Neural cell (in vitro differentiated cells): ENCODE results near the gene CKAP2. TPM values are rescaled to one million over a fixed set of nuclear protein-coding genes. Genes with fewer than 3 reads are reported as not detected.

Experiments
- H2AFZ ChIP-seq: fragments of 200-600, 300-800 bp; sonication (generic), shearing (Covaris generic); 2 replicates; pipeline ENCODE4 v1.6.0; 2014; ENCODE audit warnings: low read depth, mild to moderate bottlenecking, antibody characterized with exemption, low read length, moderate library complexity
- H3F3A ChIP-seq: fragments of 200-600 bp; shearing (Covaris generic); 2 replicates; pipeline ENCODE4 v1.6.1; 2016; ENCODE audit warnings: mild to moderate bottlenecking, moderate library complexity, mixed read lengths, antibody characterized with exemption, low read length; ENCODE audit not compliant: insufficient read depth, poor library complexity, severe bottlenecking
- H3K27ac ChIP-seq: fragments of 200-600, 300-800 bp; sonication (generic), shearing (Covaris generic); 2 replicates; pipeline ENCODE4 v1.5.1; 2014; ENCODE audit warnings: mild to moderate bottlenecking, low read length, moderate library complexity
- H3K27me3 ChIP-seq: fragments of 300-800, 200-600 bp; sonication (generic), shearing (Covaris generic); 2 replicates; pipeline ENCODE4 v1.6.0; 2014; ENCODE audit warnings: mild to moderate bottlenecking, low read depth, low read length, moderate library complexity; ENCODE audit not compliant: insufficient read depth
- H3K36me3 ChIP-seq: fragments of 300-800, 200-600 bp; sonication (generic), shearing (Covaris generic); 2 replicates; pipeline ENCODE4 v1.5.1; 2014; ENCODE audit warnings: mild to moderate bottlenecking, antibody characterized with exemption, low read length, moderate library complexity; ENCODE audit not compliant: insufficient read depth
- H3K4me2 ChIP-seq: fragments of 300-800, 200-600 bp; sonication (generic), shearing (Covaris generic); 2 replicates; pipeline ENCODE4 v1.6.0; 2014; ENCODE audit warnings: mild to moderate bottlenecking, low read length
- H3K4me3 ChIP-seq: fragments of 300-800, 200-600 bp; sonication (generic), shearing (Covaris generic); 2 replicates; pipeline ENCODE4 v1.5.1; 2014; ENCODE audit warnings: mild to moderate bottlenecking, low read length, moderate library complexity
- H3K79me2 ChIP-seq: fragments of 200-600 bp; shearing (Covaris generic); replicated peaks from 2 replicates; pipeline ENCODE4 v1.6.0; 2014; ENCODE audit warnings: mild to moderate bottlenecking, low read length, moderate library complexity; ENCODE audit not compliant: insufficient read depth
- H3K9ac ChIP-seq: fragments of 300-800, 200-600 bp; sonication (generic), shearing (Covaris generic); 2 replicates; pipeline ENCODE4 v1.6.1; 2016; ENCODE audit warnings: mild to moderate bottlenecking, low read length, mixed read lengths
- H3K9me2 ChIP-seq: fragments of 200-600 bp; shearing (Covaris generic); 2 replicates; pipeline ENCODE4 v1.6.1; 2016; ENCODE audit warnings: mild to moderate bottlenecking, low read length, mixed read lengths; ENCODE audit not compliant: insufficient read depth
- H3K9me3 ChIP-seq: fragments of 200-600, 300-800 bp; sonication (generic), shearing (Covaris generic); 2 replicates; pipeline ENCODE4 v1.6.1; 2016; ENCODE audit warnings: mild to moderate bottlenecking, mixed run types, low read length, moderate library complexity, mixed read lengths
- H4K20me1 ChIP-seq: fragments of 200-600 bp; shearing (Covaris generic); 2 replicates; pipeline ENCODE4 v1.6.1; 2016; ENCODE audit warnings: mild to moderate bottlenecking, mixed run types; ENCODE audit not compliant: insufficient read depth
- CTCF ChIP-seq: fragments of 450-650 bp; IDR thresholded peaks from 2 replicates; pipeline ENCODE4 v1.5.1; 2014; ENCODE audit warnings: antibody characterized with exemption, mild to moderate bottlenecking, moderate library complexity; ENCODE audit not compliant: poor library complexity, severe bottlenecking
- EP300 ChIP-seq: fragments of 450-650 bp; conservative IDR thresholded peaks from 2 replicates; pipeline ENCODE4 v1.6.1; 2014; ENCODE audit warnings: antibody characterized with exemption, mild to moderate bottlenecking, moderate library complexity; ENCODE audit not compliant: poor library complexity, severe bottlenecking
- EZH2 ChIP-seq: fragments of 200-600, 300-800 bp; shearing (Covaris generic), sonication (generic); IDR thresholded peaks from 2 replicates; pipeline ENCODE4 v1.6.1; 2014; ENCODE audit warnings: antibody characterized with exemption, low read length, borderline replicate concordance, mild to moderate bottlenecking; ENCODE audit not compliant: insufficient read depth, poor library complexity, severe bottlenecking
- MXI1 ChIP-seq: fragments of 450-650 bp; conservative IDR thresholded peaks from 2 replicates; pipeline ENCODE4 v1.6.1; 2014; ENCODE audit warnings: antibody characterized with exemption, mild to moderate bottlenecking; ENCODE audit not compliant: poor library complexity, severe bottlenecking
- POLR2AphosphoS5 ChIP-seq: IDR thresholded peaks from 2 replicates; pipeline ENCODE4 v1.6.1; 2012
- RAD21 ChIP-seq: fragments of 450-650 bp; conservative IDR thresholded peaks from 2 replicates; pipeline ENCODE4 v1.6.1; 2014; ENCODE audit warnings: antibody characterized with exemption, mild to moderate bottlenecking, moderate library complexity
- REST ChIP-seq: IDR thresholded peaks from 2 replicates; pipeline ENCODE4 v1.6.1; 2012; ENCODE audit warnings: borderline replicate concordance
- SMC3 ChIP-seq: fragments of 450-650 bp; conservative IDR thresholded peaks from 2 replicates; pipeline ENCODE4 v1.6.1; 2014; ENCODE audit warnings: antibody characterized with exemption, mild to moderate bottlenecking, moderate library complexity; ENCODE audit not compliant: poor library complexity
- TAF1 ChIP-seq: IDR thresholded peaks from 2 replicates; pipeline ENCODE4 v1.6.1; 2012; ENCODE audit warnings: low read depth
- polyA minus RNA-seq: library from RNA; depleted of rRNA, polyadenylated mRNA; stranded (reverse); fragments of >200 nt; gene quantifications from 2 replicates; pipeline ENCODE4 v1.2.3, GENCODE V29; 2014
- polyA plus RNA-seq: library from polyadenylated mRNA; depleted of rRNA; stranded (reverse); fragments of >200 nt; gene quantifications from 2 replicates; pipeline ENCODE4 v1.2.3, GENCODE V29; 2014

CKAP2 gene
- polyA plus RNA-seq (15.9 and 19.1 TPM in 2 replicates), polyA minus RNA-seq (22.6 and 26.9 TPM in 2 replicates)

GRCh38 chr13:52454820-52455676 is at the start of gene CKAP2:
CKAP2 (plus strand) TSS chr13:52455478; CDS start chr13:52455557, 79 bp downstream.
- Histone ChIP-seq H3K36me3 (no peaks in the 10 kb centered on the region), H3K9ac (peak within 1 kb of the TSS; percentile 79), H3K4me3 (peak within 1 kb of the TSS; percentile 87), H3K27ac (peak within 1 kb of the TSS; percentile 81), H3K9me3 (no peaks in the 10 kb centered on the region), H3K4me2 (peak within 1 kb of the TSS; percentile 79), H3F3A (no peaks in the 10 kb centered on the region), H3K9me2 (no peaks in the 10 kb centered on the region), H3K27me3 (no peaks in the 10 kb centered on the region), H2AFZ (peak within 1 kb of the TSS; percentile 97), H3K79me2 (peaks cover 24% of the 10 kb centered on the region), H4K20me1 (no peaks in the 10 kb centered on the region)
- no peak for TF ChIP-seq REST
- TF ChIP-seq MXI1: peak; percentile 85
- TF ChIP-seq EP300: peak; percentile 69
- peak; percentile 84 for TF ChIP-seq POLR2AphosphoS5
- no peak for TF ChIP-seq EZH2
- no peak for TF ChIP-seq SMC3
- peak; percentile 44 for TF ChIP-seq CTCF
- TF ChIP-seq RAD21: peak; percentile 33
- TF ChIP-seq TAF1: peak; percentile 30

- Histone ChIP-seq H3K4me3 (peak within 1 kb of the TSS; percentile 64), H3K27me3 (peaks cover 29% of the 10 kb centered on the region), H3K9me2 (no peaks in the 10 kb centered on the region), H3K9ac (no peak within 1 kb of the TSS), H2AFZ (no peak within 1 kb of the TSS), H3K27ac (no peak within 1 kb of the TSS), H3K4me2 (no peak within 1 kb of the TSS), H3K9me3 (no peaks in the 10 kb centered on the region), H3F3A (no peaks in the 10 kb centered on the region), H3K36me3 (no peaks in the 10 kb centered on the region), H3K79me2 (no peaks in the 10 kb centered on the region), H4K20me1 (no peaks in the 10 kb centered on the region)
- no peak for TF ChIP-seq RAD21
- TF ChIP-seq EZH2: no peak
- no peak for TF ChIP-seq CTCF
- TF ChIP-seq TAF1: no peak
- TF ChIP-seq REST: no peak
Measured at GRCh38 chr13:52405767-52406494, 49.3 kb upstream of the CKAP2 start, which contains the start of gene THSD1. THSD1 (minus strand) TSS chr13:52406172; CDS start chr13:52402600, 3,572 bp downstream.
